ENCODE results near the gene KCNT2. TPM values are rescaled to one million over a fixed set of nuclear protein-coding genes. Genes with fewer than 3 reads are reported as not detected.
"Not testable (repeated sequence)": the region's sequence is repeated elsewhere in the genome, so short reads cannot be mapped to it uniquely, and the experiment has no call there.

Gene KCNT2
- total RNA-seq, 1 donor from 2014 or later = 8.4 TPM

DNA sequence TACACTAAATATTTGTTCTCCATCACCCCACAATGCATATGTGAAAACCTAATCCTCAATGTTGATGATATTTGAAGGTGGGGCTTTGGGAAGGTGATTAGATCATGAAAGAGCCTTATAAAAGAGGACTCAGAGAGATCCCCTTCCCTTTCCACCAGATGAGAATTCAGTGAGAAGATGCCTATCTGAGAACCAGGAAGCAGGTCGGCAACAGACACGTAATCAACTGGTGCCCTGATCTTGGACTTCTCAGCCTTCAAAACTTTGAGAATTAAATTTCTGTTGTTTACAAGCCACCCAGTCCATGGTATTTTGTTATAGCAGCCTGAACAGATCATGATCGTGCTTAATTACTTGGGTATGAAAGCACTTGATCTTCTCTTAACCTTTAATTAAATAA lies 329.4 kb downstream of the KCNT2 start:
- TF ChIP-seq, protein P1, sequence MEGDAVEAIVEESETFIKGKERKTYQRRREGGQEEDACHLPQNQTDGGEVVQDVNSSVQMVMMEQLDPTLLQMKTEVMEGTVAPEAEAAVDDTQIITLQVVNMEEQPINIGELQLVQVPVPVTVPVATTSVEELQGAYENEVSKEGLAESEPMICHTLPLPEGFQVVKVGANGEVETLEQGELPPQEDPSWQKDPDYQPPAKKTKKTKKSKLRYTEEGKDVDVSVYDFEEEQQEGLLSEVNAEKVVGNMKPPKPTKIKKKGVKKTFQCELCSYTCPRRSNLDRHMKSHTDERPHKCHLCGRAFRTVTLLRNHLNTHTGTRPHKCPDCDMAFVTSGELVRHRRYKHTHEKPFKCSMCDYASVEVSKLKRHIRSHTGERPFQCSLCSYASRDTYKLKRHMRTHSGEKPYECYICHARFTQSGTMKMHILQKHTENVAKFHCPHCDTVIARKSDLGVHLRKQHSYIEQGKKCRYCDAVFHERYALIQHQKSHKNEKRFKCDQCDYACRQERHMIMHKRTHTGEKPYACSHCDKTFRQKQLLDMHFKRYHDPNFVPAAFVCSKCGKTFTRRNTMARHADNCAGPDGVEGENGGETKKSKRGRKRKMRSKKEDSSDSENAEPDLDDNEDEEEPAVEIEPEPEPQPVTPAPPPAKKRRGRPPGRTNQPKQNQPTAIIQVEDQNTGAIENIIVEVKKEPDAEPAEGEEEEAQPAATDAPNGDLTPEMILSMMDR (IDR thresholded peaks at IDR 0.05) = no peak
- Histone ChIP-seq H3K27me3 (no peaks in the 10 kb centered on the region), H3K27ac (no peak overlapping the region), H3K9me3 (no peaks in the 10 kb centered on the region), H3K4me1 (no peaks in the 10 kb centered on the region), H3K4me3 (no peak overlapping the region), H3K36me3 (no peaks in the 10 kb centered on the region)
- no peak for DNase-seq (ENCODE audit: low spot score in 2 of 2)
- intact Hi-C loops (cut with DNase I) = no loop called here

DNA sequence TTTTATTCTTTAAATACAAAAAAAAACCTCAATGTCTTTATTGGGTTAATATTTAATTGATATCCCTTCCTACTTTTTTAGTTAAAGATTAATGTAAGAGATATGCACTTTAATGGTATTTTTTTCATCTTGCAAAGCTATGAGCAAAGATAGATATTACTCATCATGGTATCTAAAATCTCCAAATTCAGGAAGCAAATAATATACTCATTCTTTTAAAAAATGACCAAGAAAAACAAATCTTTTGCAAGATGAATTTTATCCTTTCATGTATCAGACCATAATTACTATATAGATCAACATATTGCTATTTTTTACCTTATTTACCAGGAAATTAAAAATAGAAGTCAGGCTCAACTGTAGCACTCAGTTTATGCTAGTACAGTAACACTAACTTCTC lies 330.4 kb downstream of the KCNT2 start:
- Histone ChIP-seq H3K4me1 (no peaks in the 10 kb centered on the region), H3K27me3 (no peaks in the 10 kb centered on the region), H3K4me3 (no peak overlapping the region), H3K36me3 (no peaks in the 10 kb centered on the region), H3K9me3 (no peaks in the 10 kb centered on the region), H3K27ac (no peak overlapping the region)
- TF ChIP-seq, protein P1 (IDR thresholded peaks at IDR 0.05) = no peak
- no peak for DNase-seq (ENCODE audit: low spot score in 2 of 2)
- intact Hi-C loops (cut with DNase I) = no loop called here

DNA sequence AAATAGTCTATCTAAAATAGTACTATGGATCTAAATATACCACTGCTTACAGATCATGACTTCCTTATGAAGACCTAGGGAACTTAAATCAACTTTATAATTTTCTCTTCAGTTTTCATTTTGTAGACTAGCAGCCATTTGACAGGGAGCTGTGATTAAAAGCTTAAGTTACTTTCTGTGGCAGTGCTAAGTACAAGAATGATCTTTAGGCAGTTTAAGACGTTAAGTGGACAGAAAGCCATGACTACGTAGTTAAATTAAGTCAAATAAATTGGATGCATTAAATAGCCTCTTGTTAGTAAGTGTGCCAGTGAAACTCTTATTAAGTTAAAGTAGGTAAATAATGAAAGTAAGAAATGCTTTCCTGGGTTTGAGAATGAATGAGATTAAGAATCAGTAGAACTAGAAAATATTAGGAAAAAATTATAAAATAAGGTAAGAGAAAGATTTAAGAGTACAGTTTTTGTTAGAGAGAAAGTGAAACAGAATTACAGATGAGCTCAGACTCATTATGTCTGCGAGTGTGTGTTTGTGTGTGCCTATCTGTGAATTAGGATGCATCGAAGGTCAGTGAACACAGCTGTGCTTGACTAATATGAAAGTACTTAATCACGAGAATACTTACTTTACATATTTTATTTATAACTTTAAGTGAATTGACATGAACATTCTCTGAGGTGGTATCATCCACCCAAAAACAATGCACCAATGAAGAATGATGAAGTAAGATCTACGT lies 336.9 kb downstream of the KCNT2 start:
- no peaks in the 10 kb centered on the region for H3K9me3 ChIP-seq
- TF ChIP-seq, protein P1 (IDR thresholded peaks at IDR 0.05) = no peak
- no peaks in the 10 kb centered on the region for H3K27me3 ChIP-seq
- no peak for DNase-seq (ENCODE audit: low spot score in 2 of 2)
- H3K36me3 ChIP-seq = no peaks in the 10 kb centered on the region
- no peak overlapping the region for H3K4me3 ChIP-seq
- intact Hi-C loops (cut with DNase I) = no loop called here
- H3K27ac ChIP-seq = no peak overlapping the region
- H3K4me1 ChIP-seq = no peaks in the 10 kb centered on the region

DNA sequence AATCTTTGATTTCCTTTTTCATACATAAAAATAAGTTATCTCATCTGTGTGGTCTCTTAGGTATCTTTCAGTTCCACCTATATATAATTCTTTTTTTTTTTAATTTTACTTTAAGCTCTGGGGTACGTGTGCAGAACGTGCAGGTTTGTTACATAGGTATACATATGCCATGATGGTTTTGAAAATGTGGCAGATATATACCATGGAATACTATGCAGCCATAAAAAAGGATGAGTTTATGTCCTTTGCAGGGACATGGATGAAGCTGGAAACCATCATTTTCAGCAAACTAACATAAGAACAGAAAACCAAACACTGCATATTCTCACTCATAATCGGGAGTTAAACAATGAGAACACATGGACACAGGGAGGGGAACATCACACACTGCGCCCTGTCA lies 345.2 kb downstream of the KCNT2 start:
- intact Hi-C loops (cut with DNase I); H3K4me3 ChIP-seq; H3K27ac ChIP-seq; H3K36me3 ChIP-seq; H3K27me3 ChIP-seq; DNase-seq (ENCODE audit: low spot score in 2 of 2); H3K4me1 ChIP-seq; H3K9me3 ChIP-seq: not testable (repeated sequence)

DNA sequence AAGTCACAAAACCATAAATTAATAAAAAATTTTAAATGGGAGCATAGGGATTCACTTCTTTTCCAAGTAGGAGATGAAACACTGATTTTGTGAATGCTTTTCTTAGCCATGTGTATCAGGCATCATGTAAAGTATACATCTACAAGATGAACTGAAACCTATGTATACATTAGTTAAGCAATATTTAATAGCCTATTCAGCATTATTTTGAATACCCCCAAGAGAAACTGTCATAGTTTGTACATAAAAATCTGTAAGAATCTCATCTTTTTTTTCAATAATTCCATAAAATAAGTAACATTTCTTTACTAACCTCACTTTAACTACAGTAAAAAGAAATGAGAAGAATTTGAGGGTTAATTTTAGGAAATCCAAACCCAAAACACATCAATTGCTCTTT lies 348.0 kb downstream of the KCNT2 start:
- H3K27ac ChIP-seq = no peak overlapping the region
- TF ChIP-seq, protein P1 (IDR thresholded peaks at IDR 0.05) = no peak
- no peaks in the 10 kb centered on the region for H3K9me3 ChIP-seq
- DNase-seq (ENCODE audit: low spot score in 2 of 2) = no peak
- H3K36me3 ChIP-seq = no peaks in the 10 kb centered on the region
- no peaks in the 10 kb centered on the region for H3K27me3 ChIP-seq
- no peak overlapping the region for H3K4me3 ChIP-seq
- intact Hi-C loops (cut with DNase I) = no loop called here
- no peaks in the 10 kb centered on the region for H3K4me1 ChIP-seq

DNA sequence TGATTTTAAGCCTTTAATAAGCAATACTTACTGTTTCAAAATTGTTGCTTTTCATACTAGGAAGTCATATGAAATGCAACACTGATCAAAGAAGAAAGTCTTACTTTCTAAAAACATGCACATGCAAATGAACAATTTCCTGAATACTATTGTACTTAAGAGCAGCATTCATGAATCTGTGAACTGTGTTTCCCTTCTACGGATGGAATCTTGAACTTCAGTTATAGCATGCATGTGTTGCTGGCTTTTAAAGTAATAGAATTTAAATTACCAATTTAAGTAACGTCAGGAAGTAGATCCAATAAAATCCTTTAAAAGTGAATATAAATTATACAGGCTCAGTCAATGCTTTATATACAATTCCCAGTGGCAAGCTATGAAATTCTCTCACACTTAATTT lies 348.9 kb downstream of the KCNT2 start:
- Histone ChIP-seq H3K27me3 (no peaks in the 10 kb centered on the region), H3K4me1 (no peaks in the 10 kb centered on the region), H3K4me3 (no peak overlapping the region), H3K9me3 (no peaks in the 10 kb centered on the region), H3K27ac (no peak overlapping the region), H3K36me3 (no peaks in the 10 kb centered on the region)
- TF ChIP-seq, protein P1 (IDR thresholded peaks at IDR 0.05) = no peak
- DNase-seq (ENCODE audit: low spot score in 2 of 2) = no peak
- intact Hi-C loops (cut with DNase I) = no loop called here
